Measurements from ENCODE around the gene FAM174C. TPM values are rescaled to one million over a fixed set of nuclear protein-coding genes. Genes with fewer than 3 reads are reported as not detected.
"Not testable (repeated sequence)": the region's sequence is repeated elsewhere in the genome, so short reads cannot be mapped to it uniquely, and the experiment has no call there.

The FAM174C gene
- total and polyA plus RNA-seq, 8 donors, result 10.6 to 58.7 (median 19.4) TPM

DNA sequence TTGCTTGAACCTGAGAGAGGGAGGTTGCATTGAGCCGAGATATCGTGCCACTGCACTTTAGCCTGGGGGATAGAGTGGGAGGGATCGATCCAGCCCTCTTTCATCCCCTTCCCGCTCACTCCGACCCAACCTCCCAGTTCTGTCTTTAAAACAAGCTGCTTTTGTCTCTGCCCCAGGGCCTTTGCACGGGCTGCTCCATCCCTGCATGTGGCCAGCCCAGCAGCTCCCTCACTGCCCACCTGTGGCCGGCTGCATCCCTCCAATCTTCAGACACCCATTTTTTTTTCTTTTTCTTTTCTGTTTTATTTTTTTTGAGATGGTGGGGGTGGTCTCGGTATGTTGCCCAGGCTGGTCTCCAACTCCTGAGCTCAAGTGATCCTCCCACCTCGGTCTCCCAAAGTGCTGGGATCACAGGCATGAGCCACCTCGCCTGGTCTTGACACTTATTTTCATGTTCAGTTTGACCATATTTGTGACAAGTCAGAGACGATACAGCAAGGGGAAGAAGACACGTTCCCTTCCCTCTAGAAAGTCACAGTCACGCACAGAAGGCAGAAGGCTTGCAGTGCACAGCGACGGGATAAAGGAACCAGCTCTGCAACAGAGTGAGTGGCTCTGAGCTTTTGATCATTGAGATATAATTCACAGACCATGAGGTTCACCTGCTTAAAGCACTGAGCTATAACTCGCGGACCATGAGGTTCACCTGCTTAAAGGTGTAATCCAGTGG is 42.1 kb downstream of the FAM174C start:
- intact Hi-C loops (cut with DNase I), result no loop called here
- TF ChIP-seq, protein P1, sequence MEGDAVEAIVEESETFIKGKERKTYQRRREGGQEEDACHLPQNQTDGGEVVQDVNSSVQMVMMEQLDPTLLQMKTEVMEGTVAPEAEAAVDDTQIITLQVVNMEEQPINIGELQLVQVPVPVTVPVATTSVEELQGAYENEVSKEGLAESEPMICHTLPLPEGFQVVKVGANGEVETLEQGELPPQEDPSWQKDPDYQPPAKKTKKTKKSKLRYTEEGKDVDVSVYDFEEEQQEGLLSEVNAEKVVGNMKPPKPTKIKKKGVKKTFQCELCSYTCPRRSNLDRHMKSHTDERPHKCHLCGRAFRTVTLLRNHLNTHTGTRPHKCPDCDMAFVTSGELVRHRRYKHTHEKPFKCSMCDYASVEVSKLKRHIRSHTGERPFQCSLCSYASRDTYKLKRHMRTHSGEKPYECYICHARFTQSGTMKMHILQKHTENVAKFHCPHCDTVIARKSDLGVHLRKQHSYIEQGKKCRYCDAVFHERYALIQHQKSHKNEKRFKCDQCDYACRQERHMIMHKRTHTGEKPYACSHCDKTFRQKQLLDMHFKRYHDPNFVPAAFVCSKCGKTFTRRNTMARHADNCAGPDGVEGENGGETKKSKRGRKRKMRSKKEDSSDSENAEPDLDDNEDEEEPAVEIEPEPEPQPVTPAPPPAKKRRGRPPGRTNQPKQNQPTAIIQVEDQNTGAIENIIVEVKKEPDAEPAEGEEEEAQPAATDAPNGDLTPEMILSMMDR (IDR thresholded peaks at IDR 0.05), result no peak

DNA sequence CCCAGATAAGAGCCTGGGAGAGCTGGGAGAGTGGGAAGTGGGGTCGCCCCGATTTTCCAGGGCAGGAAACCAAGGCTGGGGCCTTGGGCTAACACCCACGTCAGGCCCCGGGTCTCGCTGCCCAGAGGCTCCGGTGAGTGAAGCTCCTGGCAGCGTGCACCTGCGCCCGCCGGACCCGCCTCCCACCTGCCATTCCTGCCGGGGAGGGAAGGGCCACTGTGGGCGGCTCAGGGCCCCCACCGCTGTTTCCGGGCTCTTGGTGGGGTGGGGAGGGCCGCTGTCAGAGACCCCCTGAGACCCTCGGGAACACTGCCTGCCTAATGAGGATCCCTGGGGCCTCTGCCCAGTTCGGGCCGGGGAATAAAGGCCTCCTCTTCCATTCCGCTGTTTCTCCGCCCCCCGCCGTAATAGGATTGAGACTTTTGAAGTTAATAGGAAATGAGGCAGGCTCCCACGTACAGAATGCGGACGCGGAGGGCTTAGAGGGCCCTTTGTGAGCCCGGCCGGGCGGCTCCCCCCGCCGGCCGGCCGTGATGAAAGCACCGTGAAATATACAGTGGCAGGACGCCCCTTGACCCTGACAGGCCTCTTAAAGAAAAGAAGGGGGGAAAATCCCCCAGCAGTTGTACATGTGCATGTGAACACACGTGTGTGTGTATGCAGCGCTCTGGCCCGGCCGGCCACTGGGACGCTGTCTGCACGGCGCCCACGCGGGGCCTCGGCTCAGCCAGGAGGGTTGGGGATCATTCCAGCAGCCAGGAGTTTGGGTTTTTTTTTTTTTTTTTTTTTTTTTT is 43.5 kb downstream of the FAM174C start:
- Histone ChIP-seq H3K4me1 (peaks cover 0 to 10% of the 10 kb centered on the region in 2 donors), H3K27ac (no peak overlapping the region), H3K9me3 (no peaks in the 10 kb centered on the region), H3K36me3 (no peaks in the 10 kb centered on the region), H3K4me3 (no peak overlapping the region), H3K27me3 (peaks cover 28 to 98% of the 10 kb centered on the region in 2 donors)
- TF ChIP-seq, protein P1 (IDR thresholded peaks at IDR 0.05), result no peak
- intact Hi-C loops (cut with DNase I), result no loop called here
- peak in 1 of 4 donors; percentile 72 for DNase-seq
- peak; percentile 8 for ATAC-seq

More for the DNA sequence above, 42.1 kb downstream of the FAM174C start:
- Histone ChIP-seq H3K9me3 (no peaks in the 10 kb centered on the region), H3K36me3 (no peaks in the 10 kb centered on the region), H3K4me1 (peaks cover 0 to 10% of the 10 kb centered on the region in 2 donors), H3K27ac (no peak overlapping the region), H3K27me3 (peaks cover 28 to 98% of the 10 kb centered on the region in 2 donors), H3K4me3 (no peak overlapping the region)
- DNase-seq (no peak), ATAC-seq (no peak)

DNA sequence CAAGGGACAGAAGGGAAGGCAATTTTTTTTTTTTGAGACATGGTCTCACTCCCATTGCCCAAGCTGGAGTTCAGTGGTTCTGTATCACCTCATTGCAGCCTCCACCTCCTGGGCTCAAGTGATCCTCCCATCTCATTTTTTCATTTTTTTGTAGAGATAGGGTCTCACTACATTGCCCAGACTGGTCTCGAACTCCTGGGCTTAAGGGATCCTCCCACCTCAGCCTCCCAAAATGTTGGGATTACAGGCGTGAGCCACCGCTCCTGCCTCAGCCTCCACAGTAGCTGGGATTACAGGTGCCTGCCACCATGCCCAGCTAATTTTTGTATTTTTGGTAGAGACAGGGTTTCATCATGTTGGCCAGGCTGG is 44.9 kb downstream of the FAM174C start:
- H3K9me3 ChIP-seq; intact Hi-C loops (cut with DNase I); H3K27ac ChIP-seq; H3K36me3 ChIP-seq; ATAC-seq; H3K4me3 ChIP-seq; DNase-seq: not testable (repeated sequence)
- Histone ChIP-seq H3K27me3 (peaks cover 32 to 98% of the 10 kb centered on the region in 2 donors), H3K4me1 (peaks cover 0 to 20% of the 10 kb centered on the region in 2 donors)

DNA sequence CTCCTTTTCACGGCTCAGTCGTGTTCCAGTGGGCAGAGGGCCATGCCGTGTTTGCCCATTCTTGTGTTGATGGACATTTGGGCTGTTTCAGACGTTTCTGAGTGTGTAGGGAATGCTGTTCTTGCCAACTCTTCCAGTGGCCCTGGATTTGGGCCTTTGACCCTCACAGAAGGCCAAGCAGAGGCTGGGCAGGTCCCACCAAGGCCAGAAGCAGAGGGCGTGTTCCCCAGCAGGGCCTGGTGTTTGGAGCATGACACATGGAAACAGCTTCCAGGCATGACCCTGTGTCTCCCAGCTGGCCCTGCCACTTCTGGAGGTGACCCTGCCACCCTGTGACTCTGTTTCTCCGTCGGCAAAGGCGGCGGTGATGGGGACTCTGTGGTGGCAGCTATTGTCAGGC is 46.2 kb downstream of the FAM174C start:
- H3K4me1 ChIP-seq, result peaks cover 0 to 13% of the 10 kb centered on the region in 2 donors
- no peak overlapping the region for H3K4me3 ChIP-seq
- H3K36me3 ChIP-seq, result no peaks in the 10 kb centered on the region
- TF ChIP-seq, protein P1 (IDR thresholded peaks at IDR 0.05), result no peak
- no peak for DNase-seq
- H3K9me3 ChIP-seq, result no peaks in the 10 kb centered on the region
- H3K27me3 ChIP-seq, result peaks cover 21 to 97% of the 10 kb centered on the region in 2 donors
- intact Hi-C loops (cut with DNase I), result no loop called here
- no peak for ATAC-seq
- H3K27ac ChIP-seq, result no peak overlapping the region

DNA sequence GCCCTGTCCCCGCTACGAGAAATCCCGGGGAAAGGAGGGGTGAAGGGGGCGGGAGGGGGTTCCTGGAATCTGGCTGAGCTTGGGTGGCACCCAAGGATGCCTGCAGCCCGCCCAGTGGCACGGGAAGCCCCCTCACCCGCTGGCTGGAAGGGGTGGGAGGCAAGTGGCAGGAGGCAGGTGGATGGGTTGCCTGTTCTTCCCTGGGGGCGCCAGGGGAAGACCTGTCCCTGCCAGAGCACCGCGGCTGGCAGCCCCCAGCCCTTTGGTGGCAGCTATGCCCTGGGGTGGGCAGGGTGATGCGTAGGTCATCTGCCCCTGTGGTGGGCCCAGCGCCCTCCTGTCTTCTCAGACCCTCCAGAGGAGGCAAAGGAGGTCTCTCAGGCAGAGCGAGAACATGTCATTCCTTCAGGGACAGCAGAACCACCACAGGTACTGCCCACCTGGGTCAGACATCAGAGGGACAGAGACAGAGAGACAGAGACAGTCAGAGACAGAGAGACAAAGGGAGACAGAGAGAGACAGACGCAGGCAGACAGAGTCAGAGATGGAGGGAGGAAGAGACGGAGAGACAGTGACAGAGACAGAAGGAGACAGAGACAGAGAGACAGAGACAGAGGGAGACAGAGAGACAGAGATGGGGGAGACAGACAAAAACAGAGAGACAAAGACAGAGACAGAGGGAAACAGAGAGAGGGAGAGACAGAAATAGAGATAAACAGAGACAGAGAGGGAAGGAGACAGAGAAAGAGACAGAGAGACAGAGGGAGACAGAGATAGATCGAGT is 47.1 kb downstream of the FAM174C start:
- ATAC-seq (no peak), DNase-seq (no peak)
- Histone ChIP-seq H3K9me3 (no peaks in the 10 kb centered on the region), H3K4me1 (peaks cover 0 to 13% of the 10 kb centered on the region in 2 donors), H3K27me3 (peaks cover 19 to 97% of the 10 kb centered on the region in 2 donors), H3K27ac (no peak overlapping the region), H3K36me3 (no peaks in the 10 kb centered on the region), H3K4me3 (no peak overlapping the region)
- TF ChIP-seq, protein P1 (IDR thresholded peaks at IDR 0.05), result no peak
- intact Hi-C loops (cut with DNase I), result no loop called here

Data from left lung (tissue), 10 donors.